ENCODE measurements around the gene FYB1.

Gene FYB1

GRCh38 chr5:39058178-39058921, 161.0 kb downstream of the FYB1 start:
- no peak for DNase-seq (ENCODE audit: low read depth in 2 of 3, low spot score in 2 of 3)

GRCh38 chr5:39057734-39058133, 161.6 kb downstream of the FYB1 start:
- DNase-seq (ENCODE audit: low read depth in 2 of 3, low spot score in 2 of 3) = no peak

GRCh38 chr5:39055768-39056398, 163.5 kb downstream of the FYB1 start:
- DNase-seq (ENCODE audit: low read depth in 2 of 3, low spot score in 2 of 3) = no peak
